Memory B cell (primary cell): ENCODE measurements around the gene LRRN1.

Experiments
- ATAC-seq: fragments of 150-1000 bp; cut with Tn5 transposase; 2 replicates; pipeline ENCODE4 v1.10.0; 2021; ENCODE audit warnings: low read depth, mild to moderate bottlenecking, moderate library complexity
- DNase-seq, 2 donors: peaks; one replicate each; pipeline ENCODE4 v3.0.0; 2022; ENCODE audit warnings: low spot score in 2 of 2
- H3K27ac Mint-ChIP-seq: one replicate; pipeline ENCODE4 v1.8.0; 2022; ENCODE audit warnings: mild to moderate bottlenecking, moderate library complexity, mixed read lengths
- H3K27me3 Mint-ChIP-seq: one replicate; pipeline ENCODE4 v1.8.0; 2022; ENCODE audit warnings: mixed read lengths
- H3K36me3 Mint-ChIP-seq: one replicate; pipeline ENCODE4 v1.8.0; 2022; ENCODE audit warnings: mild to moderate bottlenecking, mixed read lengths
- H3K4me1 Mint-ChIP-seq: one replicate; pipeline ENCODE4 v1.8.0; 2022; ENCODE audit warnings: mixed read lengths
- H3K4me3 Mint-ChIP-seq: one replicate; pipeline ENCODE4 v1.8.0; 2022; ENCODE audit warnings: mild to moderate bottlenecking, moderate library complexity, mixed read lengths
- H3K9me3 Mint-ChIP-seq: one replicate; pipeline ENCODE4 v1.8.0; 2022; ENCODE audit warnings: mixed read lengths

LRRN1 gene

GRCh38 chr3:3799173-3800079, at the start of gene LRRN1:
Gene LRRN1 (plus strand): TSS chr3:3799431. CDS start chr3:3844642, 45,211 bp downstream.
- peak within 1 kb of the TSS; percentile 92 for H3K4me3 Mint-ChIP-seq
- DNase-seq (peak; percentile 39 to 44), ATAC-seq (peak; percentile 77)
- no peaks in the 10 kb centered on the region for H3K36me3 Mint-ChIP-seq
- no peaks in the 10 kb centered on the region for H3K9me3 Mint-ChIP-seq
- peak within 1 kb of the TSS; percentile 76 for H3K27ac Mint-ChIP-seq
- H3K4me1 Mint-ChIP-seq: peaks cover 11% of the 10 kb centered on the region
- H3K27me3 Mint-ChIP-seq: no peaks in the 10 kb centered on the region

GRCh38 chr3:3753416-3753815, 45.8 kb upstream of the LRRN1 start:
- no peak for DNase-seq
- Mint-ChIP-seq H3K27me3 (no peaks in the 10 kb centered on the region), H3K4me1 (peaks cover 7% of the 10 kb centered on the region), H3K4me3 (no peak overlapping the region), H3K27ac (no peak overlapping the region), H3K9me3 (no peaks in the 10 kb centered on the region), H3K36me3 (peaks cover 4% of the 10 kb centered on the region)
- no peak for ATAC-seq

GRCh38 chr3:3765661-3766060, 33.6 kb upstream of the LRRN1 start:
- H3K9me3 Mint-ChIP-seq: no peaks in the 10 kb centered on the region
- no peak for DNase-seq
- H3K27me3 Mint-ChIP-seq: peaks cover 2% of the 10 kb centered on the region
- no peaks in the 10 kb centered on the region for H3K4me1 Mint-ChIP-seq
- no peak overlapping the region for H3K4me3 Mint-ChIP-seq
- ATAC-seq: no peak
- H3K27ac Mint-ChIP-seq: no peak overlapping the region
- peaks cover 1% of the 10 kb centered on the region for H3K36me3 Mint-ChIP-seq

- Mint-ChIP-seq H3K4me3 (no peak overlapping the region), H3K9me3 (no peaks in the 10 kb centered on the region)
- no peak for ATAC-seq
Measured at GRCh38 chr3:3766140-3766539, 33.1 kb upstream of the LRRN1 start.

GRCh38 chr3:3771094-3771493, 28.1 kb upstream of the LRRN1 start:
- Mint-ChIP-seq H3K27ac (no peak overlapping the region), H3K9me3 (peaks cover 8% of the 10 kb centered on the region), H3K4me3 (no peak overlapping the region), H3K27me3 (no peaks in the 10 kb centered on the region), H3K4me1 (no peaks in the 10 kb centered on the region), H3K36me3 (peaks cover 11% of the 10 kb centered on the region)
- ATAC-seq (no peak), DNase-seq (no peak)

More at GRCh38 chr3:3766140-3766539, 33.1 kb upstream of the LRRN1 start:
- DNase-seq: no peak
- peaks cover 2% of the 10 kb centered on the region for H3K27me3 Mint-ChIP-seq
- no peaks in the 10 kb centered on the region for H3K4me1 Mint-ChIP-seq
- no peak overlapping the region for H3K27ac Mint-ChIP-seq
- H3K36me3 Mint-ChIP-seq: peaks cover 1% of the 10 kb centered on the region

- ATAC-seq (no peak), DNase-seq (no peak)
- Mint-ChIP-seq H3K4me3 (no peak overlapping the region), H3K27ac (no peak overlapping the region), H3K9me3 (peaks cover 8% of the 10 kb centered on the region), H3K36me3 (peaks cover 13% of the 10 kb centered on the region), H3K27me3 (no peaks in the 10 kb centered on the region), H3K4me1 (no peaks in the 10 kb centered on the region)
Measured at GRCh38 chr3:3771567-3771966, 27.7 kb upstream of the LRRN1 start.

GRCh38 chr3:3772338-3772737, 26.9 kb upstream of the LRRN1 start:
- H3K27me3 Mint-ChIP-seq: no peaks in the 10 kb centered on the region
- peaks cover 11% of the 10 kb centered on the region for H3K9me3 Mint-ChIP-seq
- ATAC-seq (no peak), DNase-seq (no peak)
- H3K4me3 Mint-ChIP-seq: no peak overlapping the region
- H3K36me3 Mint-ChIP-seq: peaks cover 17% of the 10 kb centered on the region
- H3K27ac Mint-ChIP-seq: no peak overlapping the region
- no peaks in the 10 kb centered on the region for H3K4me1 Mint-ChIP-seq

- H3K9me3 Mint-ChIP-seq: peaks cover 11% of the 10 kb centered on the region
- no peak overlapping the region for H3K4me3 Mint-ChIP-seq
- no peak overlapping the region for H3K27ac Mint-ChIP-seq
- DNase-seq: no peak
- no peaks in the 10 kb centered on the region for H3K27me3 Mint-ChIP-seq
- H3K4me1 Mint-ChIP-seq: no peaks in the 10 kb centered on the region
- peaks cover 16% of the 10 kb centered on the region for H3K36me3 Mint-ChIP-seq
- no peak for ATAC-seq
Measured at GRCh38 chr3:3772920-3773319, 26.3 kb upstream of the LRRN1 start.

- Mint-ChIP-seq H3K9me3 (peaks cover 11% of the 10 kb centered on the region), H3K4me1 (no peaks in the 10 kb centered on the region), H3K27me3 (no peaks in the 10 kb centered on the region), H3K36me3 (peaks cover 16% of the 10 kb centered on the region), H3K4me3 (no peak overlapping the region), H3K27ac (no peak overlapping the region)
- DNase-seq: no peak
- ATAC-seq: no peak
Measured at GRCh38 chr3:3776607-3777006, 22.6 kb upstream of the LRRN1 start.

GRCh38 chr3:3778216-3778615, 21.0 kb upstream of the LRRN1 start:
- Mint-ChIP-seq H3K36me3 (peaks cover 16% of the 10 kb centered on the region), H3K27ac (no peak overlapping the region), H3K4me1 (no peaks in the 10 kb centered on the region), H3K27me3 (no peaks in the 10 kb centered on the region), H3K4me3 (no peak overlapping the region), H3K9me3 (peaks cover 11% of the 10 kb centered on the region)
- ATAC-seq: no peak
- DNase-seq: no peak

GRCh38 chr3:3778641-3779270, 20.5 kb upstream of the LRRN1 start:
- DNase-seq (no peak), ATAC-seq (no peak)
- Mint-ChIP-seq H3K4me1 (no peaks in the 10 kb centered on the region), H3K36me3 (peaks cover 16% of the 10 kb centered on the region), H3K27me3 (no peaks in the 10 kb centered on the region), H3K9me3 (peaks cover 11% of the 10 kb centered on the region), H3K4me3 (no peak overlapping the region), H3K27ac (no peak overlapping the region)

GRCh38 chr3:3782457-3782856, 16.8 kb upstream of the LRRN1 start:
- no peak for DNase-seq
- ATAC-seq: no peak
- peaks cover 2% of the 10 kb centered on the region for H3K36me3 Mint-ChIP-seq
- no peak overlapping the region for H3K4me3 Mint-ChIP-seq
- H3K9me3 Mint-ChIP-seq: peaks cover 2% of the 10 kb centered on the region
- H3K27me3 Mint-ChIP-seq: no peaks in the 10 kb centered on the region
- no peak overlapping the region for H3K27ac Mint-ChIP-seq
- H3K4me1 Mint-ChIP-seq: no peaks in the 10 kb centered on the region

GRCh38 chr3:3783210-3783609, 16.0 kb upstream of the LRRN1 start:
- DNase-seq (no peak), ATAC-seq (no peak)
- Mint-ChIP-seq H3K4me3 (no peak overlapping the region), H3K4me1 (no peaks in the 10 kb centered on the region), H3K36me3 (peaks cover 2% of the 10 kb centered on the region), H3K27ac (no peak overlapping the region), H3K27me3 (no peaks in the 10 kb centered on the region), H3K9me3 (peaks cover 2% of the 10 kb centered on the region)

- Mint-ChIP-seq H3K4me1 (no peaks in the 10 kb centered on the region), H3K4me3 (no peak overlapping the region), H3K9me3 (peaks cover 2% of the 10 kb centered on the region), H3K36me3 (peaks cover 2% of the 10 kb centered on the region), H3K27ac (no peak overlapping the region), H3K27me3 (no peaks in the 10 kb centered on the region)
- ATAC-seq (no peak), DNase-seq (no peak)
Measured at GRCh38 chr3:3783696-3784095, 15.5 kb upstream of the LRRN1 start.
